DND-41 (cell line): Measurements from ENCODE around the gene LETM1.

Experiments used
- ATAC-seq: fragments of 200-7000 bp; cut with Tn5 transposase; 3 replicates; pipeline ENCODE4 v1.9.1; 2021; ENCODE audit warnings: low read depth; ENCODE audit not compliant: insufficient read depth
- DNase-seq: peaks from one replicate; pipeline ENCODE4 v3.0.0-alpha.2; 2020
- H2AFZ ChIP-seq: 2 replicates; pipeline ENCODE4 v1.6.0; 2012; ENCODE audit warnings: low read depth, low read length
- H3K27ac ChIP-seq: 2 replicates; pipeline ENCODE4 v1.5.1; 2012; ENCODE audit warnings: low read length, inconsistent platforms
- H3K27me3 ChIP-seq: fragments of 200-600 bp; sonication (generic); 2 replicates; pipeline ENCODE4 v1.6.0; 2012; ENCODE audit warnings: low read length, mild to moderate bottlenecking, inconsistent platforms; ENCODE audit not compliant: insufficient read depth, poor library complexity
- H3K36me3 ChIP-seq: 2 replicates; pipeline ENCODE4 v1.5.1; 2012; ENCODE audit warnings: low read length, inconsistent platforms; ENCODE audit not compliant: insufficient read depth
- H3K4me1 ChIP-seq: 2 replicates; pipeline ENCODE4 v1.5.1; 2012; ENCODE audit warnings: mild to moderate bottlenecking, low read length; ENCODE audit not compliant: insufficient read depth
- H3K4me2 ChIP-seq: 2 replicates; pipeline ENCODE4 v1.6.0; 2012; ENCODE audit warnings: mild to moderate bottlenecking, moderate library complexity, low read length, inconsistent platforms; ENCODE audit not compliant: insufficient read depth
- H3K4me3 ChIP-seq, 2 experiments: fragments of 200-600 bp in 1 of 2; shearing (Covaris generic) in 1 of 2; 2 replicates each; pipeline ENCODE4 v1.5.1; 2012 to 2016; ENCODE audit warnings: inconsistent platforms in 2 of 2, low read length in 2 of 2, mild to moderate bottlenecking in 2 of 2, low read depth in 1 of 2, moderate library complexity in 1 of 2
- H3K79me2 ChIP-seq: 2 replicates; pipeline ENCODE4 v1.6.0; 2012; ENCODE audit warnings: low read length, inconsistent platforms; ENCODE audit not compliant: insufficient read depth
- H3K9ac ChIP-seq: 2 replicates; pipeline ENCODE4 v1.6.0; 2012; ENCODE audit warnings: low read depth, mild to moderate bottlenecking, inconsistent platforms, low read length, moderate library complexity
- H3K9me3 ChIP-seq: 2 replicates; pipeline ENCODE4 v1.5.1; 2012; ENCODE audit warnings: low read length, moderate library complexity, mild to moderate bottlenecking, inconsistent platforms; ENCODE audit not compliant: insufficient read depth, severe bottlenecking
- H4K20me1 ChIP-seq: 2 replicates; pipeline ENCODE4 v1.6.0; 2012; ENCODE audit warnings: low read length; ENCODE audit not compliant: insufficient read depth
- CTCF ChIP-seq: IDR thresholded peaks from 2 replicates; pipeline ENCODE4 v1.5.1; 2012; ENCODE audit warnings: borderline replicate concordance, low read length, moderate library complexity, mild to moderate bottlenecking; ENCODE audit not compliant: poor library complexity, severe bottlenecking; ENCODE audit errors: extremely low read depth
- EZH2 ChIP-seq: IDR thresholded peaks from 3 replicates; pipeline ENCODE4 v1.6.1; 2012; ENCODE audit warnings: borderline replicate concordance, low read depth, mild to moderate bottlenecking, moderate library complexity, low read length, inconsistent platforms; ENCODE audit not compliant: severe bottlenecking

LETM1 gene

GRCh38 chr4:1895971-1896657 is 40.2 kb upstream of the LETM1 start:
- Histone ChIP-seq H3K4me3 (no peak overlapping the region), H4K20me1 (peaks cover 97% of the 10 kb centered on the region), H3K4me1 (peaks cover 8% of the 10 kb centered on the region; the same call in 1 of the 2 replicates), H3K9me3 (no peaks in the 10 kb centered on the region), H3K27me3 (no peaks in the 10 kb centered on the region), H3K4me2 (no peak overlapping the region), H2AFZ (no peak overlapping the region), H3K79me2 (peaks cover 100% of the 10 kb centered on the region), H3K9ac (no peak overlapping the region), H3K36me3 (peaks cover 88% of the 10 kb centered on the region), H3K27ac (no peak overlapping the region)
- no peak for ATAC-seq
- TF ChIP-seq EZH2 (no peak), CTCF (no peak)
- DNase-seq: no peak

- Histone ChIP-seq H3K4me3 (no peak overlapping the region), H3K36me3 (peaks cover 73% of the 10 kb centered on the region), H4K20me1 (peaks cover 96% of the 10 kb centered on the region), H3K4me1 (peaks cover 5% of the 10 kb centered on the region; the same call in 1 of the 2 replicates), H2AFZ (no peak overlapping the region), H3K79me2 (peaks cover 100% of the 10 kb centered on the region), H3K27ac (no peak overlapping the region), H3K27me3 (no peaks in the 10 kb centered on the region), H3K9ac (no peak overlapping the region), H3K9me3 (no peaks in the 10 kb centered on the region), H3K4me2 (no peak overlapping the region)
- DNase-seq (no peak), ATAC-seq (no peak)
- TF ChIP-seq CTCF (no peak), EZH2 (no peak)
These were observed 35.1 kb upstream of the LETM1 start for GRCh38 chr4:1890979-1891570.

- no peaks in the 10 kb centered on the region for H3K27me3 ChIP-seq
- peaks cover 95% of the 10 kb centered on the region for H4K20me1 ChIP-seq
- DNase-seq (no peak), ATAC-seq (no peak)
- no peak overlapping the region for H3K9ac ChIP-seq
- no peak overlapping the region for H3K4me3 ChIP-seq
- H3K9me3 ChIP-seq: no peaks in the 10 kb centered on the region
- H3K27ac ChIP-seq: no peak overlapping the region
- H3K79me2 ChIP-seq: peaks cover 100% of the 10 kb centered on the region
- H3K36me3 ChIP-seq: peaks cover 50% of the 10 kb centered on the region
- H3K4me1 ChIP-seq: peaks cover 3% of the 10 kb centered on the region; the same call in 1 of the 2 replicates
- TF ChIP-seq EZH2 (no peak), CTCF (no peak)
- no peak overlapping the region for H3K4me2 ChIP-seq
- no peak overlapping the region for H2AFZ ChIP-seq
These were observed 31.1 kb upstream of the LETM1 start for GRCh38 chr4:1887052-1887451.
